DND-41 (cell line): ENCODE data around the gene CD24.

Experiments
- ATAC-seq: fragments of 200-7000 bp; cut with Tn5 transposase; 3 replicates; pipeline ENCODE4 v1.9.1; 2021; ENCODE audit warnings: low read depth; ENCODE audit not compliant: insufficient read depth
- DNase-seq: peaks from one replicate; pipeline ENCODE4 v3.0.0-alpha.2; 2020
- H2AFZ ChIP-seq: 2 replicates; pipeline ENCODE4 v1.6.0; 2012; ENCODE audit warnings: low read depth, low read length
- H3K27ac ChIP-seq: 2 replicates; pipeline ENCODE4 v1.5.1; 2012; ENCODE audit warnings: low read length, inconsistent platforms
- H3K27me3 ChIP-seq: fragments of 200-600 bp; sonication (generic); 2 replicates; pipeline ENCODE4 v1.6.0; 2012; ENCODE audit warnings: low read length, mild to moderate bottlenecking, inconsistent platforms; ENCODE audit not compliant: insufficient read depth, poor library complexity
- H3K36me3 ChIP-seq: 2 replicates; pipeline ENCODE4 v1.5.1; 2012; ENCODE audit warnings: low read length, inconsistent platforms; ENCODE audit not compliant: insufficient read depth
- H3K4me1 ChIP-seq: 2 replicates; pipeline ENCODE4 v1.5.1; 2012; ENCODE audit warnings: mild to moderate bottlenecking, low read length; ENCODE audit not compliant: insufficient read depth
- H3K4me2 ChIP-seq: 2 replicates; pipeline ENCODE4 v1.6.0; 2012; ENCODE audit warnings: mild to moderate bottlenecking, moderate library complexity, low read length, inconsistent platforms; ENCODE audit not compliant: insufficient read depth
- H3K4me3 ChIP-seq, 2 experiments: fragments of 200-600 bp in 1 of 2; shearing (Covaris generic) in 1 of 2; 2 replicates each; pipeline ENCODE4 v1.5.1; 2012 to 2016; ENCODE audit warnings: inconsistent platforms in 2 of 2, low read length in 2 of 2, mild to moderate bottlenecking in 2 of 2, low read depth in 1 of 2, moderate library complexity in 1 of 2
- H3K79me2 ChIP-seq: 2 replicates; pipeline ENCODE4 v1.6.0; 2012; ENCODE audit warnings: low read length, inconsistent platforms; ENCODE audit not compliant: insufficient read depth
- H3K9ac ChIP-seq: 2 replicates; pipeline ENCODE4 v1.6.0; 2012; ENCODE audit warnings: low read depth, mild to moderate bottlenecking, inconsistent platforms, low read length, moderate library complexity
- H3K9me3 ChIP-seq: 2 replicates; pipeline ENCODE4 v1.5.1; 2012; ENCODE audit warnings: low read length, moderate library complexity, mild to moderate bottlenecking, inconsistent platforms; ENCODE audit not compliant: insufficient read depth, severe bottlenecking
- H4K20me1 ChIP-seq: 2 replicates; pipeline ENCODE4 v1.6.0; 2012; ENCODE audit warnings: low read length; ENCODE audit not compliant: insufficient read depth
- EZH2 ChIP-seq: IDR thresholded peaks from 3 replicates; pipeline ENCODE4 v1.6.1; 2012; ENCODE audit warnings: borderline replicate concordance, low read depth, mild to moderate bottlenecking, moderate library complexity, low read length, inconsistent platforms; ENCODE audit not compliant: severe bottlenecking
- TF ChIP-seq, protein P1 (sequence below): IDR thresholded peaks from 2 replicates; pipeline ENCODE4 v1.5.1; 2012; ENCODE audit warnings: borderline replicate concordance, low read length, moderate library complexity, mild to moderate bottlenecking; ENCODE audit not compliant: poor library complexity, severe bottlenecking; ENCODE audit errors: extremely low read depth

Gene CD24

DNA sequence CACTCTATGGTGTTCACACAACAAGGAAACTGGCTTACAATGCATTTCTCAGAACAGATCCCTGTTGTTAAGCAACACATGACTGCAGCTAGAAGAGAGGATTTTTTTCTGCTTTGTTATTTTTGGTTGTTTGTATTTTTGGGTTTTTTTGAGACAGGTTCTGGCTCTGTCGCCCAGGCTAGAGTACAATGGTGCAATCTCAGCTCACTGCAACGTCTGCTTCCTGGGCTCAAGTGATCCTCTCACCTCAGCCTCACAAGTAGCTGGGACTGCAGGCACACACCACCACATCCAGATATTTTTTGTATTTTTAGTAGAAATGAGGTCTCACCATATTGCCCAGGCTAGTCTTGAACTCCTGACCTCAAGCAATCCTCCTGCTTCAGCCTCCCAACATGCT, 12.7 kb downstream of the CD24 start:
- DNase-seq (no peak), ATAC-seq (no peak)
- Histone ChIP-seq H3K4me2 (no peak overlapping the region), H3K4me1 (no peaks in the 10 kb centered on the region), H4K20me1 (no peaks in the 10 kb centered on the region), H3K9ac (no peak overlapping the region), H3K4me3 (no peak overlapping the region), H3K9me3 (no peaks in the 10 kb centered on the region), H2AFZ (no peak overlapping the region), H3K27ac (no peak overlapping the region), H3K27me3 (no peaks in the 10 kb centered on the region), H3K79me2 (no peaks in the 10 kb centered on the region), H3K36me3 (no peaks in the 10 kb centered on the region)
- TF ChIP-seq, protein P1, sequence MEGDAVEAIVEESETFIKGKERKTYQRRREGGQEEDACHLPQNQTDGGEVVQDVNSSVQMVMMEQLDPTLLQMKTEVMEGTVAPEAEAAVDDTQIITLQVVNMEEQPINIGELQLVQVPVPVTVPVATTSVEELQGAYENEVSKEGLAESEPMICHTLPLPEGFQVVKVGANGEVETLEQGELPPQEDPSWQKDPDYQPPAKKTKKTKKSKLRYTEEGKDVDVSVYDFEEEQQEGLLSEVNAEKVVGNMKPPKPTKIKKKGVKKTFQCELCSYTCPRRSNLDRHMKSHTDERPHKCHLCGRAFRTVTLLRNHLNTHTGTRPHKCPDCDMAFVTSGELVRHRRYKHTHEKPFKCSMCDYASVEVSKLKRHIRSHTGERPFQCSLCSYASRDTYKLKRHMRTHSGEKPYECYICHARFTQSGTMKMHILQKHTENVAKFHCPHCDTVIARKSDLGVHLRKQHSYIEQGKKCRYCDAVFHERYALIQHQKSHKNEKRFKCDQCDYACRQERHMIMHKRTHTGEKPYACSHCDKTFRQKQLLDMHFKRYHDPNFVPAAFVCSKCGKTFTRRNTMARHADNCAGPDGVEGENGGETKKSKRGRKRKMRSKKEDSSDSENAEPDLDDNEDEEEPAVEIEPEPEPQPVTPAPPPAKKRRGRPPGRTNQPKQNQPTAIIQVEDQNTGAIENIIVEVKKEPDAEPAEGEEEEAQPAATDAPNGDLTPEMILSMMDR: no peak
- no peak for TF ChIP-seq EZH2

DNA sequence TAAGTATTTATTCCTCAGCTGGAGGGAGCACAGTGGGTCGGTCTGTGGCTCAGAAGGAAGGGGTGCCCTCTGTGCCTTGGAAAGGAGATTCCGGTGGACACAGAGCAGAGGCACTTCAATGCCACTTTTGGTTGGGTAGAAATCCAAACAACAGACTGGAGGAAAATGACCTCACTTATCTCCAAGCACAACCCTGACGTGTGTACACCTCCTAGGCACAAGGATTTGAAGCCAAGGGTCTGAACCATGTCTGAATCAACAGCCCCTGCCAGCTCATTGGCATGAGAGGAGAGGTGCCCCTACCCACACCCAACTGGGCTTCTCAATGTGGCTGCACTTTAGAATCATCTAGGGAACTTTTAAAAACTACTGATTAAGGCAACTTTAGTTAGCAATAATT, 13.4 kb downstream of the CD24 start:
- Histone ChIP-seq H4K20me1 (no peaks in the 10 kb centered on the region), H3K36me3 (no peaks in the 10 kb centered on the region), H3K27me3 (no peaks in the 10 kb centered on the region), H3K9me3 (no peaks in the 10 kb centered on the region), H3K79me2 (no peaks in the 10 kb centered on the region), H3K4me2 (no peak overlapping the region), H3K27ac (no peak overlapping the region), H3K4me3 (no peak overlapping the region), H2AFZ (no peak overlapping the region), H3K4me1 (no peaks in the 10 kb centered on the region), H3K9ac (no peak overlapping the region)
- DNase-seq: no peak
- no peak for ATAC-seq
- TF ChIP-seq, protein P1: no peak
- no peak for TF ChIP-seq EZH2

DNA sequence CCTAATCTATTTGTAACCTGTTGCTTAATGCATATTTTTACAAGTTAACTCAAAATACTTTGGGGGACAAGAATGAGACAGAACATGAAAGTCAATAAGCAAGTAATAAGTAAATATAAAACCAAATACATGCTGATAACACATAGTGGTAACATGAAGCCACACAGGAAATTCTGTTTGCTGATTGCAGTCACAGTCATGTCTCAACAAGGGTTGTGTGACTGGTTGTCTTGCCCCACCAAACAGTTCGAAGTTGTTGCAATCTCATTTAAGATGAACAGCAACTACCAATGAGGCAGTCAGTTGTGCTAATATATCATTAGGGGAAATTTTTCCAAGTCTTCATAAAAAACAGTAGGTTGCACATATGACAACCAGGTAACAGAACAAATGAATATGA, 14.5 kb downstream of the CD24 start:
- ATAC-seq: no peak
- Histone ChIP-seq H3K9ac (no peak overlapping the region), H3K4me1 (no peaks in the 10 kb centered on the region), H3K27me3 (no peaks in the 10 kb centered on the region), H3K36me3 (no peaks in the 10 kb centered on the region), H3K4me2 (no peak overlapping the region), H3K4me3 (no peak overlapping the region), H3K9me3 (no peaks in the 10 kb centered on the region), H4K20me1 (no peaks in the 10 kb centered on the region), H3K27ac (no peak overlapping the region), H3K79me2 (no peaks in the 10 kb centered on the region), H2AFZ (no peak overlapping the region)
- no peak for TF ChIP-seq EZH2
- TF ChIP-seq, protein P1: no peak
- no peak for DNase-seq

DNA sequence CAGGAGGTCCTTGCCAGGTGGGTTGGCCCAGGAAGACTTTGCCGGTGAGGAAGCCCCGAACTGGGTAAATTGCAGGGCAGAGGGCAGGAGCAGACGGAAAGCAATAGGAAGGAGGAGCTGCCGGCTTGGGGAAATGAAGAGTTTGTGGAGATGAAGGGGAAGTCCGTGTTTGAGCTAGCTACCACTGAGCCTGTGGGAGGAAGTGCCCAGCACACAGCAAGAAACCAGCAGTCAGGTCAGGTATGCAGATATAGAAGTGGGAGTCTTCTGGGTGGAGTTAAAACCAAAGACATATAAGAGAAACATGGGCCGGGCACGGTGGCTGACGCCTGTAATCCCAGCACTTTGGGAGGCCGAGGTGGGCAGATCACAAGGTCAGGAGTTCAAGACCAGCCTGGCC, 34.7 kb downstream of the CD24 start:
- no peak overlapping the region for H3K4me3 ChIP-seq
- no peaks in the 10 kb centered on the region for H3K9me3 ChIP-seq
- H3K4me1 ChIP-seq: no peaks in the 10 kb centered on the region
- H3K79me2 ChIP-seq: no peaks in the 10 kb centered on the region
- DNase-seq: no peak
- no peaks in the 10 kb centered on the region for H3K27me3 ChIP-seq
- no peaks in the 10 kb centered on the region for H3K36me3 ChIP-seq
- no peak overlapping the region for H2AFZ ChIP-seq
- TF ChIP-seq EZH2: no peak
- TF ChIP-seq, protein P1: no peak
- H3K9ac ChIP-seq: no peak overlapping the region
- no peak for ATAC-seq
- no peak overlapping the region for H3K4me2 ChIP-seq
- no peaks in the 10 kb centered on the region for H4K20me1 ChIP-seq
- H3K27ac ChIP-seq: no peak overlapping the region
